GM08714 (cell line): ENCODE results near the gene RAP1GAP.

Experiments
- H3K4me3 ChIP-seq: fragments of 200-500 bp; sonication (Bioruptor generic); 2 replicates; pipeline ENCODE4 v1.5.1; 2014; ENCODE audit warnings: mild to moderate bottlenecking, low read length, inconsistent platforms
- ZNF274 ChIP-seq: IDR thresholded peaks from 2 replicates; pipeline ENCODE4 v1.6.1; 2012; ENCODE audit warnings: mild to moderate bottlenecking, low read depth, low read length

Gene RAP1GAP

GRCh38 chr1:21584096-21584495 lies 85.1 kb downstream of the RAP1GAP start:
- TF ChIP-seq ZNF274, result no peak
- H3K4me3 ChIP-seq, result no peak overlapping the region

GRCh38 chr1:21579791-21580190 lies 89.4 kb downstream of the RAP1GAP start:
- no peak overlapping the region for H3K4me3 ChIP-seq
- TF ChIP-seq ZNF274, result no peak

GRCh38 chr1:21577933-21578332 lies 91.2 kb downstream of the RAP1GAP start:
- no peak for TF ChIP-seq ZNF274
- no peak overlapping the region for H3K4me3 ChIP-seq

GRCh38 chr1:21577324-21577723 lies 91.8 kb downstream of the RAP1GAP start:
- no peak overlapping the region for H3K4me3 ChIP-seq
- no peak for TF ChIP-seq ZNF274

- TF ChIP-seq ZNF274, result no peak
- H3K4me3 ChIP-seq, result no peak overlapping the region
Observed at GRCh38 chr1:21576798-21577187, 92.4 kb downstream of the RAP1GAP start.

GRCh38 chr1:21576031-21576797 lies 92.9 kb downstream of the RAP1GAP start:
- TF ChIP-seq ZNF274, result no peak
- no peak overlapping the region for H3K4me3 ChIP-seq

GRCh38 chr1:21575351-21575942 lies 93.7 kb downstream of the RAP1GAP start:
- no peak for TF ChIP-seq ZNF274
- H3K4me3 ChIP-seq, result no peak overlapping the region

- no peak for TF ChIP-seq ZNF274
Observed at GRCh38 chr1:21574466-21575151, 94.5 kb downstream of the RAP1GAP start.

GRCh38 chr1:21573971-21574465 lies 95.1 kb downstream of the RAP1GAP start:
- H3K4me3 ChIP-seq, result no peak overlapping the region
- TF ChIP-seq ZNF274, result no peak

More at GRCh38 chr1:21574466-21575151, 94.5 kb downstream of the RAP1GAP start:
- no peak overlapping the region for H3K4me3 ChIP-seq

- no peak for TF ChIP-seq ZNF274
- H3K4me3 ChIP-seq, result no peak overlapping the region
Observed at GRCh38 chr1:21573475-21573874, 95.7 kb downstream of the RAP1GAP start.

GRCh38 chr1:21572735-21573277 lies 96.4 kb downstream of the RAP1GAP start:
- TF ChIP-seq ZNF274, result no peak

GRCh38 chr1:21572221-21572620 lies 96.9 kb downstream of the RAP1GAP start:
- TF ChIP-seq ZNF274, result no peak

More at GRCh38 chr1:21572735-21573277, 96.4 kb downstream of the RAP1GAP start:
- H3K4me3 ChIP-seq, result no peak overlapping the region

GRCh38 chr1:21570885-21571284 lies 98.3 kb downstream of the RAP1GAP start:
- no peak overlapping the region for H3K4me3 ChIP-seq
- no peak for TF ChIP-seq ZNF274

More at GRCh38 chr1:21572221-21572620, 96.9 kb downstream of the RAP1GAP start:
- H3K4me3 ChIP-seq, result no peak overlapping the region

GRCh38 chr1:21570528-21570875 lies 98.7 kb downstream of the RAP1GAP start:
- TF ChIP-seq ZNF274, result no peak
- H3K4me3 ChIP-seq, result no peak overlapping the region
